Spinal cord (tissue), 10 donors: ENCODE data around the gene TBX2. TPM values are rescaled to one million over a fixed set of nuclear protein-coding genes. Genes with fewer than 3 reads are reported as not detected.

Experiments used
- DNase-seq, 6 donors: peaks; one replicate each; pipeline versions ENCODE4 v3.0.0 to v3.0.0-alpha.2; 2013 to 2015; ENCODE audit warnings: low spot score in 6 of 6, low read depth in 4 of 6
- H3K27ac ChIP-seq: one replicate; pipeline ENCODE4 v1.5.1; 2013; ENCODE audit warnings: low read depth, low read length, control low read depth
- H3K27me3 ChIP-seq: one replicate; pipeline ENCODE4 v1.6.1; 2013; ENCODE audit warnings: low read length; ENCODE audit not compliant: control insufficient read depth, insufficient read depth
- H3K36me3 ChIP-seq: one replicate; pipeline ENCODE4 v1.6.1; 2013; ENCODE audit warnings: low read length; ENCODE audit not compliant: control insufficient read depth, insufficient read depth
- H3K4me1 ChIP-seq: one replicate; pipeline ENCODE4 v1.6.1; 2013; ENCODE audit warnings: low read length; ENCODE audit not compliant: control insufficient read depth, insufficient read depth
- H3K4me3 ChIP-seq: one replicate; pipeline ENCODE4 v1.5.1; 2013; ENCODE audit warnings: low read depth, low read length, control low read depth
- H3K9me3 ChIP-seq: one replicate; pipeline ENCODE4 v1.6.1; 2013; ENCODE audit warnings: low read length; ENCODE audit not compliant: control insufficient read depth, insufficient read depth
- WGBS: methylation state at CpG from one replicate; pipeline ENCODE4 v1.1.5; 2013; ENCODE audit warnings: missing lambda C conversion rate; ENCODE audit not compliant: insufficient coverage; 5-methylcytosine and 5-hydroxymethylcytosine counted together
- polyA plus RNA-seq, 2 donors: library from polyadenylated mRNA; unstranded; fragments of 120-200 nt; gene quantifications; one replicate each; pipeline ENCODE4 v1.2.1, GENCODE V29; 2013; ENCODE audit not compliant: insufficient read length in 2 of 2
- total RNA-seq, 2 donors: library from RNA; depleted of rRNA in 1 of 2; stranded (reverse); fragments of 120-200 nt in 1 of 2; fragments of >200 nt in 1 of 2; gene quantifications; one replicate each; pipeline versions ENCODE4 v1.2.3 to v1.2.4, GENCODE V29; 2013 to 2014
- donor health status: healthy.

Gene TBX2
- total and polyA plus RNA-seq, 4 donors, result 4.0 to 13.1 (median 10.3) TPM

DNA sequence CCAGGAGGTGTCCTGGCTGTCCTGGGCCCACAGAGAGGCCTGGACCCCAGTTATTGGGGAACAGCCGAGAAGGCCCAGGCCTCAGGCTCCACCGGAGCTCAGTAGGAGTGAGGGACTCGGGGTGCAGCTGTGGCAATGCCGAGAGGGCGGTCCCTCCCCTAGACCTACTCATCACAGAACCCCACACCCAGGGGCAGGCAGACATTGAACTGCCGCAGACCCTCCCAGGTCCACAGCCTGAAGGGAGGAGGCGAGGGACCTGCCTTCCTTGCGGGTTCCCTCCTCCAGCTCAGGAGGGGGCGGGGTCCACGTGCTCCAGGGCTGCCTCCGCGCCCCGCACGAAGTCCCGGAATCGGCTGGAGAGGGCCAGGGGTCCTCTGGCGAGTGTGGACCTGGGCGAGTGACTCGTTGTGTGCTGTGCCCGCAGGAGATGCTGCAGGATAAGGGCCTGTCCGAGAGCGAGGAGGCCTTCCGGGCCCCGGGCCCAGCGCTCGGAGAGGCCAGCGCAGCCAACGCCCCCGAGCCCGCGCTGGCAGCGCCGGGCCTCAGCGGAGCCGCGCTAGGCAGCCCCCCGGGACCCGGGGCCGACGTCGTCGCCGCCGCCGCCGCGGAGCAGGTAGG, 56.5 kb downstream of the TBX2 start:
- peaks cover 45% of the 10 kb centered on the region for H3K4me1 ChIP-seq

GRCh38 chr17:61456688-61457225, 57.1 kb downstream of the TBX2 start:
- no peak overlapping the region for H3K27ac ChIP-seq
- DNase-seq, result no peak

More for the DNA sequence above, 56.5 kb downstream of the TBX2 start:
- no peaks in the 10 kb centered on the region for H3K9me3 ChIP-seq
- H3K36me3 ChIP-seq, result no peaks in the 10 kb centered on the region
- H3K4me3 ChIP-seq, result no peak overlapping the region
- H3K27me3 ChIP-seq, result peaks cover 99% of the 10 kb centered on the region
- no peak overlapping the region for H3K27ac ChIP-seq
- DNase-seq, result no peak
- WGBS, result 8% methylated on average over 45 of the region's 47 CpGs

DNA sequence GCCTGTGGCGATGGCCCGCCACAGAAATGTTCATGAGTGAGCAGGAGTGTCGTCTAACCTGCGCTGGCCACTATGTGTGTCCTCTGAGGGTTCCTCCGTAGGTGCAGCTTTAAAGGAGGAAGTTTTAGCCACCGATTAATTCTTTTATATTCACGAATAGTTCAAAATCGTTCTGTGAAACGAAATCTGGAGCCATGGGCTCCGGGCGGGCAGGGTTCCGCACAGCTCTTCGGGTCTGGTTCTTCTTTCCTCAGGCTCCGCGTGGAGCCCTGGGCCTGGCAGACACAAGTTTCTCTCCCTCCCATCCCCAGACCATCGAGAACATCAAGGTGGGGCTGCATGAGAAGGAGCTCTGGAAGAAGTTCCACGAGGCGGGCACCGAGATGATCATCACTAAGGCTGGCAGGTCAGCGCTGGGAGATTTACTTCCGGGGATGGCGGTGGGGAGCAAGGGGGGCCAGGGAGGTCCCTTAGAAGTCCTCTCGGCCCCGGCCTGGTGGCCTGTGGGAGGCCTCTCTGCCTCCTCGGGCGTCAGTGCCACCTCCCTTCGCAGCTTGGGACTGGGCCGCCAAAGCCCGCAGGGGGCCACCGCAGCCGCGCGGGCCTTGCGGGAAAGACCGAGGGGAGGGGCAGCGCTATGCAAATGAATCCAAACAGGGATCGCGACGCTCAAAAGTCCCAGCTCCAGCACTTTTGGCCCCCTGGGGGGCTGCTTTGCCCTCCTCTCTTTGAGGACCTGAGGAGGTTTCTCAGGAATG, 57.8 kb downstream of the TBX2 start:
- Histone ChIP-seq H3K9me3 (no peaks in the 10 kb centered on the region), H3K4me3 (no peak overlapping the region), H3K27me3 (peaks cover 99% of the 10 kb centered on the region), H3K36me3 (no peaks in the 10 kb centered on the region), H3K27ac (no peak overlapping the region), H3K4me1 (peaks cover 43% of the 10 kb centered on the region)
- WGBS, result under 1% methylated on average over 35 of the region's 39 CpGs
- no peak for DNase-seq

More at GRCh38 chr17:61456688-61457225, 57.1 kb downstream of the TBX2 start:
- H3K9me3 ChIP-seq, result no peaks in the 10 kb centered on the region
- H3K27me3 ChIP-seq, result peaks cover 99% of the 10 kb centered on the region
- WGBS, result under 1% methylated on average over 45 of the region's 45 CpGs
- H3K4me1 ChIP-seq, result peaks cover 43% of the 10 kb centered on the region
- H3K4me3 ChIP-seq, result no peak overlapping the region
- no peaks in the 10 kb centered on the region for H3K36me3 ChIP-seq

- no peak for DNase-seq
- Histone ChIP-seq H3K36me3 (no peaks in the 10 kb centered on the region), H3K9me3 (no peaks in the 10 kb centered on the region), H3K4me1 (peaks cover 44% of the 10 kb centered on the region), H3K27me3 (peaks cover 99% of the 10 kb centered on the region), H3K4me3 (no peak overlapping the region), H3K27ac (no peak overlapping the region)
- 4% methylated on average over 4 of the region's 14 CpGs for WGBS
Measured at GRCh38 chr17:61458000-61458399, 58.4 kb downstream of the TBX2 start.

GRCh38 chr17:61458421-61459141, 58.9 kb downstream of the TBX2 start:
- Histone ChIP-seq H3K9me3 (no peaks in the 10 kb centered on the region), H3K4me3 (no peak overlapping the region), H3K27ac (no peak overlapping the region), H3K36me3 (no peaks in the 10 kb centered on the region), H3K4me1 (peaks cover 44% of the 10 kb centered on the region), H3K27me3 (peaks cover 99% of the 10 kb centered on the region)
- 11% methylated on average over 1 of the region's 5 CpGs for WGBS
- DNase-seq, result no peak

Other genes with a start within 250 kb of the TBX2 start
- not detected for gene TBX4, start 52.6 kb downstream of the TBX2 start, total RNA-seq
- not detected for gene TBX4, start 52.6 kb downstream of the TBX2 start, polyA plus RNA-seq
- gene NACA2, start 191.4 kb downstream of the TBX2 start, total RNA-seq, result under 1 TPM in 1 of 2 donors, not detected in 1; 0.28 TPM
- 1 to 10 TPM; 1.2 to 1.9 TPM for gene NACA2, start 191.4 kb downstream of the TBX2 start, polyA plus RNA-seq